ENCODE data around the gene RGL2. TPM values are rescaled to one million over a fixed set of nuclear protein-coding genes. Genes with fewer than 3 reads are reported as not detected.
"Not testable (repeated sequence)": the region's sequence is repeated elsewhere in the genome, so short reads cannot be mapped to it uniquely, and the experiment has no call there.

RGL2 gene
- polyA plus RNA-seq, 1 of the 3 experiments (the other 2 are of a cell fraction), result 59.4 TPM

DNA sequence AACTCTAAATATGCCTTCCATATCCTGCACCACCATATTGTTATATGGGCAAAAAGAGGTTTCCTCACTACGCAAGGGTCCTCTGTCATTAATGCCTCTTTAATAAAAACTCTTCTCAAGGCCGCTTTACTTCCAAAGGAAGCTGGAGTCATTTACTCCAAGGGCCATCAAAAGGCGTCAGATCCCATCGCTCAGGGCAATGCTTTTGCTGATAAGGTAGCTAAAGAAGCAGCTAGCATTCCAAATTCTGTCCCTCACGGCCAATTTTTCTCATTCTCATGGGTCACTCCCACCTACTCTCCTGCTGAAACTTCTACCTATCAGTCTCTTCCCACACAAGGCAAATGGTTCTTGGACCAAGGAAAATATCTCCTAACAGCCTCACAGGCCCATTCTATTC is 49.1 kb upstream of the RGL2 start (continued):
- TF ChIP-seq, protein P1, sequence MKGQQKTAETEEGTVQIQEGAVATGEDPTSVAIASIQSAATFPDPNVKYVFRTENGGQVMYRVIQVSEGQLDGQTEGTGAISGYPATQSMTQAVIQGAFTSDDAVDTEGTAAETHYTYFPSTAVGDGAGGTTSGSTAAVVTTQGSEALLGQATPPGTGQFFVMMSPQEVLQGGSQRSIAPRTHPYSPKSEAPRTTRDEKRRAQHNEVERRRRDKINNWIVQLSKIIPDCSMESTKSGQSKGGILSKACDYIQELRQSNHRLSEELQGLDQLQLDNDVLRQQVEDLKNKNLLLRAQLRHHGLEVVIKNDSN (IDR thresholded peaks at IDR 0.05; ENCODE audit: borderline replicate concordance, low read depth), result no peak
- no peak for TF ChIP-seq NRF1 (IDR thresholded peaks at IDR 0.05; ENCODE audit: low read depth, low read length)
- TF ChIP-seq, protein P2, sequence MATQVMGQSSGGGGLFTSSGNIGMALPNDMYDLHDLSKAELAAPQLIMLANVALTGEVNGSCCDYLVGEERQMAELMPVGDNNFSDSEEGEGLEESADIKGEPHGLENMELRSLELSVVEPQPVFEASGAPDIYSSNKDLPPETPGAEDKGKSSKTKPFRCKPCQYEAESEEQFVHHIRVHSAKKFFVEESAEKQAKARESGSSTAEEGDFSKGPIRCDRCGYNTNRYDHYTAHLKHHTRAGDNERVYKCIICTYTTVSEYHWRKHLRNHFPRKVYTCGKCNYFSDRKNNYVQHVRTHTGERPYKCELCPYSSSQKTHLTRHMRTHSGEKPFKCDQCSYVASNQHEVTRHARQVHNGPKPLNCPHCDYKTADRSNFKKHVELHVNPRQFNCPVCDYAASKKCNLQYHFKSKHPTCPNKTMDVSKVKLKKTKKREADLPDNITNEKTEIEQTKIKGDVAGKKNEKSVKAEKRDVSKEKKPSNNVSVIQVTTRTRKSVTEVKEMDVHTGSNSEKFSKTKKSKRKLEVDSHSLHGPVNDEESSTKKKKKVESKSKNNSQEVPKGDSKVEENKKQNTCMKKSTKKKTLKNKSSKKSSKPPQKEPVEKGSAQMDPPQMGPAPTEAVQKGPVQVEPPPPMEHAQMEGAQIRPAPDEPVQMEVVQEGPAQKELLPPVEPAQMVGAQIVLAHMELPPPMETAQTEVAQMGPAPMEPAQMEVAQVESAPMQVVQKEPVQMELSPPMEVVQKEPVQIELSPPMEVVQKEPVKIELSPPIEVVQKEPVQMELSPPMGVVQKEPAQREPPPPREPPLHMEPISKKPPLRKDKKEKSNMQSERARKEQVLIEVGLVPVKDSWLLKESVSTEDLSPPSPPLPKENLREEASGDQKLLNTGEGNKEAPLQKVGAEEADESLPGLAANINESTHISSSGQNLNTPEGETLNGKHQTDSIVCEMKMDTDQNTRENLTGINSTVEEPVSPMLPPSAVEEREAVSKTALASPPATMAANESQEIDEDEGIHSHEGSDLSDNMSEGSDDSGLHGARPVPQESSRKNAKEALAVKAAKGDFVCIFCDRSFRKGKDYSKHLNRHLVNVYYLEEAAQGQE (IDR thresholded peaks at IDR 0.05; ENCODE audit: low read depth, low read length), result no peak

DNA sequence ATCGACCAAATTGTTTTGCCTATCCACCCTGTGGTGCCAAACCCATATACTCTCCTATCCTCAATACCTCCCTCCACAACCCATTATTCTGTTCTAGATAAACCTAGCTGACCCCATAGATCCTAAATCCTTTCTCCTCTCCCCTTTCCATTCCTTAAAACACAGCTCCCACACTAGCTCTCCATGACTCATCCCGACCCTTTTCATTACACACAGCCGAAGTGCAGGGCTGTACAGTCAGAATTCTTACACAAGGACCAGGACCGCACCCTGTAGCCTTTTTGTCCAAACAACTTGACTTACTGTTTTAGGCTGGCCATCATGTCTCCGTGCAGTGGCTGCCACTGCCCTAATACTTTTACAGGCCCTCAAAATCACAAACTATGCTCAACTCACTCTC is 48.2 kb upstream of the RGL2 start:
- H3K79me2 ChIP-seq (ENCODE audit: insufficient read depth); H4K20me1 ChIP-seq (ENCODE audit: insufficient read depth); POLR2A ChIA-PET; H3K36me3 ChIP-seq (replicated peaks in 1 of 2; ENCODE audit: control insufficient read depth in 1 of 2, insufficient read depth in 2 of 2, low read length in 1 of 2); H3F3A ChIP-seq (replicated peaks; ENCODE audit: insufficient read depth); H3K9ac ChIP-seq; H3K9me3 ChIP-seq; H3K4me1 ChIP-seq (ENCODE audit: control insufficient read depth in 1 of 2, insufficient read depth in 2 of 2, low read depth in 1 of 2, low read length in 1 of 2); DNase-seq; H3K4me3 ChIP-seq (ENCODE audit: low read depth in 2 of 2, low read length in 1 of 2); CTCF ChIA-PET; H3K27me3 ChIP-seq (ENCODE audit: insufficient read depth); H3K9me2 ChIP-seq; H3K4me2 ChIP-seq; H2AFZ ChIP-seq (ENCODE audit: low read depth); H3K27ac ChIP-seq (ENCODE audit: low read depth in 2 of 2, low read length in 1 of 2): not testable (repeated sequence)
- WGBS (ENCODE audit: low lambda C conversion rate), result 80% methylated on average over 5 of the region's 5 CpGs

DNA sequence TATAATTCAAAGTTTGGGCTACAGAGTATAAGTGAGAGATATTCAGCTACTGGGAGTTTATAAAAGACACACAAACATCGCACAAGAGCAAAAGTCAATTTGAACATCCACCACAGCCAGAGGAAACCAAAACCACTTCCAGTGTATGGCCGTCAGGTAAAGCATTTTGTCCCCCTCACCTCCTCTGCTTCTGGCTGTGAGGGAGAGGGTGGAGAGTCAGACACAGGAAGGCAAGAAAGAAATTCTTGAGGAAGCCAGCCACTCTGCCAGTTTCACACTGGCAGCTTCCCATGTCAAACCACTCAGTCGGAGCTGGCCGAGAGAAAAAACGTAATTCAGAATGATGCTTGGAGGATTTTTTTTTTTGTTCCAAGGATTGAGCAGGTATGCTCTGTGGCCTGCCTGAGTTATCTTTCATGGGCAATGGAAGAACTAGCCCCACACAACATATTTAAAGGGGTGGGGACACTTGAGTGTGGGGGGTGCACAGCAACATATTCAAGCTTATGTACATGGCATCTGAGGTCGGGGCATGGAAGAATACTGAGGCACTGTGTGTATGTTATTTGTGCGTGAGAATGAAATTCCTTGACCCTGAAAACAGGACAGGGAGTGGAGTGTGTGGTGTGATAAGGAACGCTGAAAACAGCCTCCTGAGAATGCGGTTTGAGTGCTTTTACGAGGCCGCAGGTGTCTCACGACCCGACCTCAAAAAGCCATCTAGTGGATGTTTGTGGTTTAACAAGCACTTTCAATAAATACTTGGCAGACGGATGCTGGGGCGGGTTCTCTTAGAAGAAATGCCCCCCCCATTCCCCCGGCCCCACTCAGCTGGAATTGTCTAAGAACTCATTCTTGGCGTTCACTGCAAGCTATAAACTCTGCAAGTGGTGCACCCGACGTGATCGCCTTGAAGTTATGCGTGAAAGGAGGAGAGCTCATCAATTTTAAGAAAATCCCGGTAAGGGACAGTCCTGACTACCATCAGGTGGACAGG is 46.3 kb upstream of the RGL2 start:
- WGBS (ENCODE audit: low lambda C conversion rate), result 29% methylated on average over 22 of the region's 22 CpGs
- H3K9ac ChIP-seq, result no peak overlapping the region
- H3K36me3 ChIP-seq (replicated peaks in 1 of 2; ENCODE audit: control insufficient read depth in 1 of 2, insufficient read depth in 2 of 2, low read length in 1 of 2), result no peaks in the 10 kb centered on the region
- H3K4me2 ChIP-seq, result peak overlapping the region; percentile 38; the same call in 1 of the 2 replicates
- H3K27me3 ChIP-seq (ENCODE audit: insufficient read depth), result 0 out of 2 replicates have a peak, but pooled peaks cover 3% of the 10 kb centered on the region
- no peaks in the 10 kb centered on the region for H3K79me2 ChIP-seq (ENCODE audit: insufficient read depth)
- no peak for TF ChIP-seq JUND (IDR thresholded peaks at IDR 0.05)
- peak; percentile 51 for TF ChIP-seq SMC3 (IDR thresholded peaks at IDR 0.05; ENCODE audit: low read depth, low read length)
- TF ChIP-seq, protein P3, sequence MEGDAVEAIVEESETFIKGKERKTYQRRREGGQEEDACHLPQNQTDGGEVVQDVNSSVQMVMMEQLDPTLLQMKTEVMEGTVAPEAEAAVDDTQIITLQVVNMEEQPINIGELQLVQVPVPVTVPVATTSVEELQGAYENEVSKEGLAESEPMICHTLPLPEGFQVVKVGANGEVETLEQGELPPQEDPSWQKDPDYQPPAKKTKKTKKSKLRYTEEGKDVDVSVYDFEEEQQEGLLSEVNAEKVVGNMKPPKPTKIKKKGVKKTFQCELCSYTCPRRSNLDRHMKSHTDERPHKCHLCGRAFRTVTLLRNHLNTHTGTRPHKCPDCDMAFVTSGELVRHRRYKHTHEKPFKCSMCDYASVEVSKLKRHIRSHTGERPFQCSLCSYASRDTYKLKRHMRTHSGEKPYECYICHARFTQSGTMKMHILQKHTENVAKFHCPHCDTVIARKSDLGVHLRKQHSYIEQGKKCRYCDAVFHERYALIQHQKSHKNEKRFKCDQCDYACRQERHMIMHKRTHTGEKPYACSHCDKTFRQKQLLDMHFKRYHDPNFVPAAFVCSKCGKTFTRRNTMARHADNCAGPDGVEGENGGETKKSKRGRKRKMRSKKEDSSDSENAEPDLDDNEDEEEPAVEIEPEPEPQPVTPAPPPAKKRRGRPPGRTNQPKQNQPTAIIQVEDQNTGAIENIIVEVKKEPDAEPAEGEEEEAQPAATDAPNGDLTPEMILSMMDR (IDR thresholded peaks at IDR 0.05), result peak; percentile 65
- TF ChIP-seq, protein P2 (IDR thresholded peaks at IDR 0.05; ENCODE audit: low read depth, low read length), result no peak
- TF ChIP-seq RAD21 (IDR thresholded peaks at IDR 0.05; ENCODE audit: low read length), result peak; percentile 60
- TF ChIP-seq MXI1 (IDR thresholded peaks at IDR 0.05; ENCODE audit: low read depth, low read length), result peak; percentile 40; the same call in 1 of the 2 replicates
- no peak overlapping the region for H2AFZ ChIP-seq (ENCODE audit: low read depth)
- H4K20me1 ChIP-seq (ENCODE audit: insufficient read depth), result no peaks in the 10 kb centered on the region
- no peak overlapping the region; a peak in 1 of 4 replicates for H3K4me3 ChIP-seq (ENCODE audit: low read depth in 2 of 2, low read length in 1 of 2)
- H3K9me3 ChIP-seq, result no peaks in the 10 kb centered on the region
- peak; percentile 68 for DNase-seq
- no peaks in the 10 kb centered on the region for H3F3A ChIP-seq (replicated peaks; ENCODE audit: insufficient read depth)
- POLR2A ChIA-PET, result interaction anchor here (1.0 kb wide), 1 partner anchor 46 kb away, joined by 4 read pairs; the partner anchor contains the start of gene RGL2
- H3K27ac ChIP-seq (ENCODE audit: low read depth in 2 of 2, low read length in 1 of 2), result no peak overlapping the region
- H3K4me1 ChIP-seq (ENCODE audit: control insufficient read depth in 1 of 2, insufficient read depth in 2 of 2, low read depth in 1 of 2, low read length in 1 of 2), result peaks cover 0 to 4% of the 10 kb centered on the region in 2 experiments; a peak in 1 of 4 replicates
- CTCF ChIA-PET, result interaction anchor here (0.6 to 2.3 kb wide), 22 partner anchors 10 to 96 kb away, joined by 3 to 30 read pairs (median 6); partner anchors contain the start of genes B3GALT4, RGL2 and ZBTB22
- H3K9me2 ChIP-seq, result no peaks in the 10 kb centered on the region
